Nephron progenitor cell (in vitro differentiated cells): ENCODE results near the gene HDGF.

Experiments used
- DNase-seq: peaks from one replicate; pipeline ENCODE4 v3.0.0; 2021
- H3K27ac Mint-ChIP-seq: 2 replicates; pipeline ENCODE4 v1.8.0; 2021; ENCODE audit warnings: mild to moderate bottlenecking, moderate library complexity, mixed read lengths
- H3K27me3 Mint-ChIP-seq: 2 replicates; pipeline ENCODE4 v1.8.0; 2021; ENCODE audit warnings: mild to moderate bottlenecking, low read depth, mixed read lengths; ENCODE audit not compliant: poor library complexity
- H3K36me3 Mint-ChIP-seq: 2 replicates; pipeline ENCODE4 v1.8.0; 2021; ENCODE audit warnings: low read depth, mixed read lengths
- H3K4me1 Mint-ChIP-seq: 2 replicates; pipeline ENCODE4 v1.8.0; 2021; ENCODE audit warnings: mixed read lengths
- H3K4me3 Mint-ChIP-seq: 2 replicates; pipeline ENCODE4 v1.8.0; 2021; ENCODE audit warnings: mild to moderate bottlenecking, moderate library complexity, mixed read lengths
- H3K9me3 Mint-ChIP-seq: 2 replicates; pipeline ENCODE4 v1.8.0; 2021; ENCODE audit warnings: mild to moderate bottlenecking, moderate library complexity, mixed read lengths
- CTCF ChIP-seq: fragments of 200-600 bp; sonication (generic); IDR thresholded peaks from 2 replicates; pipeline ENCODE4 v1.5.0; 2021; ENCODE audit warnings: antibody characterized with exemption

HDGF gene

DNA sequence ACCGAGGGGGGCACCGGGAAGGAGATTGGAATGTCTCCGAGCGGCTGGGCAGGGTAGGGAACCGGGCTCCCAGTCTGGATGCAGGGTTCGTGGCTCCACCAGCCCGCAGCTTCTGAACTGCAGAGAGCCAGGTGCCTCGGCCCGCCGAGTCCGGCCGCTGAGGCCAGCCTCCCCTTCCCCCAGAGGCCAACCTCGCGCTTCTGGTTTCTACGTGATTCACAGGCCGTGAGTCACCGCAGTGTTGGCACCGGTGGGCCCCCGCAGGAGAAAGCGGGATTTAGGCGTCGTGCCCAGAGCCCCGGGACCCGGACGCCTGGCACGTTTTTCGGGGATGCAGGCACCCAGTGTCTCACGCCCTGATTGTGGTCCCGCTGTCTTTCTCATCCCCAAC lies 46.5 kb downstream of the HDGF start:
- Mint-ChIP-seq H3K4me3 (peak overlapping the region; percentile 95), H3K27ac (peak overlapping the region; percentile 98), H3K36me3 (peaks cover 31% of the 10 kb centered on the region), H3K9me3 (no peaks in the 10 kb centered on the region), H3K27me3 (peaks cover 3% of the 10 kb centered on the region), H3K4me1 (peaks cover 82% of the 10 kb centered on the region)
- no peak for TF ChIP-seq CTCF
- DNase-seq: peak; percentile 50

DNA sequence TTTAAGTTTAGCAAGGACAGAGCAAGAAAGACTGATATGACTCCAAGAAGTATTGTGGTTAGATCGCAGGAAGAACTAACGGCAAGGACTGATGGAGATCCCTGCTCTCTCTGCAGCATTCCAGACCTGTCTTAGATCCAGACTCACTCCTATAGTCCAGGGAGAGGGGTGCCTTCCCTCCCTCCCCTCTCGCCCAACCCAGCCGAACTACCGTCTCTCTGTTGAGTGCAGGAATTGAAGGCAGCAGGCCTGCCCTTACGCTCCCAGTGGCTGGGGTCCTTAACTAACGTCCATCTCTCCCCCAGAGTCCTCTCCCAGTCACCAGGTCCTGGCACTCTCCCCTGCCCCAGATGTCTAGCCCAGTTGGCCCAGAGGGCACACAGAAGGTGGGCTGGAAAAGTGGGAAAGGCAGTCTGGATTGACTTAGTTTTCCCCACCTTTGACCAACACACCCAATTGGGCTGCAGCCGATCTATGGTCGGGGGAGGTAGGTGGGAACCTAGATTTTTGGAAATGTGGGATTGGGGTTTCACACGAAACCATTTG lies 47.2 kb downstream of the HDGF start:
- no peak for TF ChIP-seq CTCF
- no peak for DNase-seq
- H3K27ac Mint-ChIP-seq: peak overlapping the region; percentile 62
- H3K4me3 Mint-ChIP-seq: peak overlapping the region; percentile 95
- H3K4me1 Mint-ChIP-seq: peaks cover 82% of the 10 kb centered on the region
- H3K36me3 Mint-ChIP-seq: peaks cover 38% of the 10 kb centered on the region
- H3K9me3 Mint-ChIP-seq: no peaks in the 10 kb centered on the region
- peaks cover under 1% of the 10 kb centered on the region for H3K27me3 Mint-ChIP-seq

GRCh38 chr1:156703741-156704140 lies 47.7 kb downstream of the HDGF start:
- no peak for DNase-seq
- no peaks in the 10 kb centered on the region for H3K27me3 Mint-ChIP-seq
- peaks cover 82% of the 10 kb centered on the region for H3K4me1 Mint-ChIP-seq
- H3K4me3 Mint-ChIP-seq: peak overlapping the region; percentile 95
- TF ChIP-seq CTCF: no peak
- peak overlapping the region; percentile 62 for H3K27ac Mint-ChIP-seq
- no peaks in the 10 kb centered on the region for H3K9me3 Mint-ChIP-seq
- peaks cover 43% of the 10 kb centered on the region for H3K36me3 Mint-ChIP-seq

- Mint-ChIP-seq H3K27ac (peak overlapping the region; percentile 98), H3K36me3 (peaks cover 47% of the 10 kb centered on the region), H3K4me3 (peak overlapping the region; percentile 95), H3K27me3 (no peaks in the 10 kb centered on the region), H3K9me3 (no peaks in the 10 kb centered on the region), H3K4me1 (peaks cover 82% of the 10 kb centered on the region)
- TF ChIP-seq CTCF: no peak
- DNase-seq: no peak
These were observed 48.1 kb downstream of the HDGF start for GRCh38 chr1:156703336-156703735.

DNA sequence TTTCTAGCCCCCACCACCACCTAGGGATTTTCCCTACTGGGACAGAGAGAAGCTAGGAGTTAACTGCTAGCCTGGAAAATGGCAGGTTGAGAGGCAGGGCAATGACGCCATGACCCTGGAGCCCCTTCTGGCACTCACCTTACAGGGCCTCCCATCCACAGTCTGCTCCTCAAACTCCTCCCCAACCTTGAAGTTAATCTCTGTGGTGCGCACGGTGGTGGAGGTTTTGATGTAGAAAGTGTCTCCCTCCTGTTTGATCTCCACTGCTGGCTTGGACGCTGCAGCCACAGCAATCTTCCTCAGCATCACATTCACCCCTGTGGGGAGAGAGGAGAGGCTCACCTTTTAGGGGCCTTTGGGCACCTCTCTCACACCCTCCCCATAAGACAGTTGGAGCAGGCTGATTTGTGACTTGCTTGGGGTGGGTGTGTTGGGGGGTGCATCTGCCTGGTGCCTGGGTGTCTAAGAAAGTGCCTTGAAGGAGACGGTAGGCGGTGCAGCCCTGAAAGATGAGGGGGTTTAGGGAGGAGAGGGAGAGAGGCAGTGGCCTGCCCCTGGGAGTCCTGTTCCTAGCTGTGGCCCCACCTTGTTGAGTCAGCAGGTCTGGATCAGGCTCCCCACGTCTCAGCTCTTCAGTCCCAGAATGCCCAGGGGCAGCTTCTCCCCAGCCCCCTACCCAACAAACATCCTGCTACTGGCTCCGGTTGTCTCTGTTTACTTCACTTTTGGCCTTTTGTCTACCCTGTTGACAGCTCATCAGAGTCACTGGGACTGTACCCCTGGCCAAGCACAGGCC lies 50.5 kb downstream of the HDGF start:
- no peak for DNase-seq
- peak overlapping the region; percentile 95 for H3K4me3 Mint-ChIP-seq
- peaks cover 83% of the 10 kb centered on the region for H3K4me1 Mint-ChIP-seq
- H3K36me3 Mint-ChIP-seq: peaks cover 62% of the 10 kb centered on the region
- peaks cover 4% of the 10 kb centered on the region for H3K27me3 Mint-ChIP-seq
- H3K9me3 Mint-ChIP-seq: no peaks in the 10 kb centered on the region
- peak overlapping the region; percentile 78 for H3K27ac Mint-ChIP-seq
- TF ChIP-seq CTCF: no peak

- H3K27ac Mint-ChIP-seq: peak overlapping the region; percentile 99
- no peak for DNase-seq
- peak overlapping the region; percentile 74 for H3K4me3 Mint-ChIP-seq
- no peaks in the 10 kb centered on the region for H3K9me3 Mint-ChIP-seq
- no peak for TF ChIP-seq CTCF
- H3K36me3 Mint-ChIP-seq: peaks cover 58% of the 10 kb centered on the region
- peaks cover 87% of the 10 kb centered on the region for H3K4me1 Mint-ChIP-seq
- peaks cover 4% of the 10 kb centered on the region for H3K27me3 Mint-ChIP-seq
These were observed 52.5 kb downstream of the HDGF start for GRCh38 chr1:156698995-156699394.
